Mammary epithelial cell (primary cell): ENCODE results near the gene HMGB4.

Experiments
- EZH2 ChIP-seq: IDR thresholded peaks from 2 replicates; pipeline ENCODE4 v1.6.1; 2012; ENCODE audit warnings: low read length, inconsistent platforms, borderline replicate concordance
- TF ChIP-seq, protein P1 (sequence below), 2 donors: IDR thresholded peaks in 1 of 2; conservative IDR thresholded peaks in 1 of 2; 2 replicates each; pipeline ENCODE4 v1.5.1; 2011 to 2012; ENCODE audit warnings: inconsistent platforms in 2 of 2, low read length in 2 of 2, mild to moderate bottlenecking in 2 of 2, control low read depth in 1 of 2, low read depth in 1 of 2; ENCODE audit not compliant: insufficient read depth in 1 of 2; ENCODE audit errors: extremely low read depth in 1 of 2

DNA sequence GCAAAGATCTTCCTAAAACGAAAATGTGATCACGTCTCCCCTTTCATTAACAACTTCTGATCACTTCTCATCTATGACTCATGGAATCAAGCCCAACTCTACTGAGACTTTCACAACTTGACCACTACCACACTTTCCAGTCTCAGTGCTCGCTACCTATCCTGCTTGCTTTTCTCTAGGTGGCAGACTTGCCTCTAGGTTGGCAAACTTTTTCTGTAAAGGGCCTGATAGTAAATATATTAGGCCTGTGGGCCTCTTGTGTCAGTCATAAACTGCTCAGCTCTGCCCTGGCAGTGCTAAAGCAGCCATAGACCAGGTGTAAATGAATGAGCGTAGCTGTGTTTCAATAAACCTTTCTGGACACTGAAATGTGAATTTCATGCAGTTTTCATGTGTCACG is 21.5 kb upstream of the HMGB4 start:
- TF ChIP-seq, protein P1, sequence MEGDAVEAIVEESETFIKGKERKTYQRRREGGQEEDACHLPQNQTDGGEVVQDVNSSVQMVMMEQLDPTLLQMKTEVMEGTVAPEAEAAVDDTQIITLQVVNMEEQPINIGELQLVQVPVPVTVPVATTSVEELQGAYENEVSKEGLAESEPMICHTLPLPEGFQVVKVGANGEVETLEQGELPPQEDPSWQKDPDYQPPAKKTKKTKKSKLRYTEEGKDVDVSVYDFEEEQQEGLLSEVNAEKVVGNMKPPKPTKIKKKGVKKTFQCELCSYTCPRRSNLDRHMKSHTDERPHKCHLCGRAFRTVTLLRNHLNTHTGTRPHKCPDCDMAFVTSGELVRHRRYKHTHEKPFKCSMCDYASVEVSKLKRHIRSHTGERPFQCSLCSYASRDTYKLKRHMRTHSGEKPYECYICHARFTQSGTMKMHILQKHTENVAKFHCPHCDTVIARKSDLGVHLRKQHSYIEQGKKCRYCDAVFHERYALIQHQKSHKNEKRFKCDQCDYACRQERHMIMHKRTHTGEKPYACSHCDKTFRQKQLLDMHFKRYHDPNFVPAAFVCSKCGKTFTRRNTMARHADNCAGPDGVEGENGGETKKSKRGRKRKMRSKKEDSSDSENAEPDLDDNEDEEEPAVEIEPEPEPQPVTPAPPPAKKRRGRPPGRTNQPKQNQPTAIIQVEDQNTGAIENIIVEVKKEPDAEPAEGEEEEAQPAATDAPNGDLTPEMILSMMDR (conservative IDR thresholded peaks at IDR 0.05 in 1 of 2, IDR thresholded peaks at IDR 0.05 in 1 of 2; ENCODE audit: extremely low read depth in 1 of 2, insufficient read depth in 1 of 2, low read depth in 1 of 2, low read length in 2 of 2): no peak
- TF ChIP-seq EZH2: no peak
